ENCODE measurements around the gene ZNF556.

Gene ZNF556

GRCh38 chr19:2845107-2845506, 22.0 kb upstream of the ZNF556 start:
- DNase-seq (ENCODE audit: low read depth, low spot score): no peak
- H3K4me3 ChIP-seq (ENCODE audit: low read depth, low read length): no peak overlapping the region
- TF ChIP-seq, protein P1, sequence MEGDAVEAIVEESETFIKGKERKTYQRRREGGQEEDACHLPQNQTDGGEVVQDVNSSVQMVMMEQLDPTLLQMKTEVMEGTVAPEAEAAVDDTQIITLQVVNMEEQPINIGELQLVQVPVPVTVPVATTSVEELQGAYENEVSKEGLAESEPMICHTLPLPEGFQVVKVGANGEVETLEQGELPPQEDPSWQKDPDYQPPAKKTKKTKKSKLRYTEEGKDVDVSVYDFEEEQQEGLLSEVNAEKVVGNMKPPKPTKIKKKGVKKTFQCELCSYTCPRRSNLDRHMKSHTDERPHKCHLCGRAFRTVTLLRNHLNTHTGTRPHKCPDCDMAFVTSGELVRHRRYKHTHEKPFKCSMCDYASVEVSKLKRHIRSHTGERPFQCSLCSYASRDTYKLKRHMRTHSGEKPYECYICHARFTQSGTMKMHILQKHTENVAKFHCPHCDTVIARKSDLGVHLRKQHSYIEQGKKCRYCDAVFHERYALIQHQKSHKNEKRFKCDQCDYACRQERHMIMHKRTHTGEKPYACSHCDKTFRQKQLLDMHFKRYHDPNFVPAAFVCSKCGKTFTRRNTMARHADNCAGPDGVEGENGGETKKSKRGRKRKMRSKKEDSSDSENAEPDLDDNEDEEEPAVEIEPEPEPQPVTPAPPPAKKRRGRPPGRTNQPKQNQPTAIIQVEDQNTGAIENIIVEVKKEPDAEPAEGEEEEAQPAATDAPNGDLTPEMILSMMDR (IDR thresholded peaks at IDR 0.05; ENCODE audit: low read depth, low read length): no peak
- in situ Hi-C loops (cut with HindIII; ENCODE audit: low sequenced_read_pairs): no loop called here

DNA sequence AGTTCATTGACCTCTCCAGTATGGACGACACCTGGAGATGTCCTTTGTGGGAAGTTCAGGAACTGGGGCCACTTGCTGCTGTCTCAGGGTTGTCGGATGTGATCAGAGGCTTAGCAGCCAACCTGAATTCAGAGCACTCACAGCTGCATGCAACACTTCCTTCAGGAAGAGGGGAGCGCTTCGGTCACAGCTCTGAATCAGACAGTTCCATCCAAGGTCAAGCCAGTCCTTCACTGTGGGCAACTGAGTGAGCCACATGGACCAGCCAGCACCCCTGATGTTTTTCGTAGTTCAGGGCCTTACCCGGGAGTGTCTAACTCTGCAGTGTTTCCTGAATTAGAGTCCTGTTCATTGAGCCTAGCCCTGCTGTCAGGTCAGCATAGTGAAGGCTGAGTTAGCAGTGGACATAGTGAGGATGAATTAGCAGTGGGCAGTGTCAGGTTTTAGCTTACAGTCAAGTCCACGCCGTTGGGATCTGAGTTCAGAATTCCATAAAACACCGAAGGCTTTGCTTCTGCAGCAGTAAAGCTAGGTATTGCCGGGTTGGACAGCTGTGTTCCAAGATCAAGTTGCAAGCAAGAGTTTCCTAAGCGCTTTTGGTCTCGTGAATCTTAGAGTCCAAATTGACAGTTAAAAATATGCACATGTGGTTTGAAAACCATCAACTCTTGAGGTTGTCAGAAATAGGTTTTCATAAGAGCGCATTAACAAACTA, 20.8 kb upstream of the ZNF556 start:
- in situ Hi-C loops (cut with HindIII; ENCODE audit: low sequenced_read_pairs): no loop called here
- no peak overlapping the region for H3K4me3 ChIP-seq (ENCODE audit: low read depth, low read length)
- no peak for DNase-seq (ENCODE audit: low read depth, low spot score)
- TF ChIP-seq, protein P1 (IDR thresholded peaks at IDR 0.05; ENCODE audit: low read depth, low read length): no peak

DNA sequence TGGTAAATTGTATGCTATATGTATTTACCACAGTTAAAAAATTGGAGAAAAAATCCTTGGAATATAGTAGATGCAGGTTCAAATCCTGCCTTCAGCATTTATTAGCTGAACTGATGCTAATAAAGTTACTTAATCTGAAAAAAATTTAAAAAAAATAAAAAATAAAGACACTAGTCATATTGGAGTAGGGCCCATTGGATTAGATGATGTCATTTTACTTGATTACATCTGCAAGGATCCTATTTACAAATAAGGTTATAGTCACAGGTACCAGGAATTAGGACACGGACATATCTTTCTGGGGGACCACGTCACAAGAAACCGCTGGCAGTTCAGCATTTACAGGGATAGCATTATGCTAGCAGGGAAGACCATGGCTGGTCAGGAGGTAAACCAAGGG, 19.6 kb upstream of the ZNF556 start:
- H3K4me3 ChIP-seq (ENCODE audit: low read depth, low read length): no peak overlapping the region
- in situ Hi-C loops (cut with HindIII; ENCODE audit: low sequenced_read_pairs): no loop called here
- TF ChIP-seq, protein P1 (IDR thresholded peaks at IDR 0.05; ENCODE audit: low read depth, low read length): no peak
- DNase-seq (ENCODE audit: low read depth, low spot score): no peak

GRCh38 chr19:2848616-2849015, 18.5 kb upstream of the ZNF556 start:
- in situ Hi-C loops (cut with HindIII; ENCODE audit: low sequenced_read_pairs): no loop called here
- H3K4me3 ChIP-seq (ENCODE audit: low read depth, low read length): no peak overlapping the region
- TF ChIP-seq, protein P1 (IDR thresholded peaks at IDR 0.05; ENCODE audit: low read depth, low read length): no peak
- DNase-seq (ENCODE audit: low read depth, low spot score): no peak

DNA sequence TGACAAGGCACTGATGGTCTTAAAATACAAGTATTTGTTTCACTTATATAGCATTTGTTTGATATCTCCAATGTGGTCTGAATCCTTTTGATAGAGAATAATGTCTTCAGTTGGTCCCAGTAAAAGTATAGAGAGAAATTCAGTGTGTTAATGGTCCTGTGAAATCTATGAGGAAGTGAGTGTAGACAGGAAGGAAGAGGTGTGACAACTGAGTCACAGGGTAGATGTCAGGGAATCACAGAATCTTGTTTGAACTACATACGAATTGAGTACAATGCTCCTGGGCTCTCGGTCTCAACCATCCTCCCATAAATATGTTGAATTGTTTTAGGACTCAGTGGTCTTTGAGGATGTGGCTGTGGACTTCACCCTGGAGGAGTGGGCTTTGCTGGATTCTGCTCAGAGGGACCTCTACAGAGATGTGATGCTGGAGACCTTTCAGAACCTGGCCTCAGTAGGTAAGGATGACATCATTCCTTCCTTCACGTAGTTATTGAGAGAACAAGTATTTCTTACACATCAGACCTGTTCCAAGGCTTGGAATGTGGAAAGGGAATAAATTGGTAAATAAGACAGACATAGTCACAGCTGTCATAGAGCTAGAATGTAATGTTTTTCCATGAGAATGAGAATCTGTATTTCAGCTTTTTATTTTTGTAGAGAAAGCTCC, 16.7 kb upstream of the ZNF556 start:
- H3K4me3 ChIP-seq (ENCODE audit: low read depth, low read length): no peak overlapping the region
- DNase-seq (ENCODE audit: low read depth, low spot score): no peak
- TF ChIP-seq, protein P1 (IDR thresholded peaks at IDR 0.05; ENCODE audit: low read depth, low read length): no peak
- in situ Hi-C loops (cut with HindIII; ENCODE audit: low sequenced_read_pairs): no loop called here

- no peak for DNase-seq (ENCODE audit: low read depth, low spot score)
- in situ Hi-C loops (cut with HindIII; ENCODE audit: low sequenced_read_pairs): no loop called here
- H3K4me3 ChIP-seq (ENCODE audit: low read depth, low read length): no peak overlapping the region
- TF ChIP-seq, protein P1 (IDR thresholded peaks at IDR 0.05; ENCODE audit: low read depth, low read length): no peak
Observed at GRCh38 chr19:2852598-2852997, 14.5 kb upstream of the ZNF556 start.
